Endometrial microvascular endothelial cells (primary cell): ENCODE measurements around the gene UTP25. TPM values are rescaled to one million over a fixed set of nuclear protein-coding genes. Genes with fewer than 3 reads are reported as not detected.

Experiments used
- in situ Hi-C: cut with HindIII; loops from 2 replicates; pipeline ENCODE4 v1.10.0; 2017; ENCODE audit warnings: low sequenced_read_pairs, low pct_unique_long_range_greater_than_20kb; ENCODE audit errors: inconsistent ontology term
- total RNA-seq: library from RNA; depleted of rRNA; stranded (reverse); fragments of >200 nt; gene quantifications from one replicate; pipeline ENCODE4 v1.2.3, GENCODE V29; 2015; ENCODE audit errors: inconsistent ontology term

UTP25 gene
- total RNA-seq, 1 donor from 2014 or later = 7.8 TPM

DNA sequence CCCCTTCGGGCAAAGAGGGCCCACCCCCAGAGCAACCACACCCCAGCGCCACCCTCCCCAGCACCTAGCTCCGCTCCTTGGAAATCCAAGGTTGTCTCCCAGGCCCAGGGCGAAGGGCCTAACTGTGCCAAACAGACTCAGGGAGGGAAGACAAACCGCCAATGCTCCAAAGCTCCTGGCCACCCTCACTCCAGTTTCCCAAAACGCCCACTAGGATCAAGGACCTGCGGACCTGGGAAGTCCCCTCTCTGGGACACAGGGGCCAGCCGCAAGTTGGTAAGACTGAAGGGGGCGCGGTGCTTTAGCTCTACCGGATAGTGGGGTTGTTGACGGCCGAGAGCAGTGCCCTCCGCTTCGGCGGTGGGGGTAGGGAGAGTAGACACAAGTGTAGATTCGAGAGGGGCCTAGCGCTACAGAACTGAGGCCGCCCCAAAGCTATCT is 22.4 kb upstream of the UTP25 start:
- in situ Hi-C loops = no loop called here

GRCh38 chr1:209805875-209806760 is 21.7 kb upstream of the UTP25 start, which contains the start of gene IRF6:
TSS of gene IRF6 (minus strand) at chr1:209806142. CDS start at chr1:209801413, 4,729 bp downstream.
- in situ Hi-C loops = no loop called here

GRCh38 chr1:209807509-209807908 is 20.3 kb upstream of the UTP25 start:
- in situ Hi-C loops = no loop called here

GRCh38 chr1:209808059-209808581 is 19.7 kb upstream of the UTP25 start:
- in situ Hi-C loops = no loop called here

- in situ Hi-C loops = no loop called here
These were observed 18.2 kb upstream of the UTP25 start for GRCh38 chr1:209809611-209810010.

DNA sequence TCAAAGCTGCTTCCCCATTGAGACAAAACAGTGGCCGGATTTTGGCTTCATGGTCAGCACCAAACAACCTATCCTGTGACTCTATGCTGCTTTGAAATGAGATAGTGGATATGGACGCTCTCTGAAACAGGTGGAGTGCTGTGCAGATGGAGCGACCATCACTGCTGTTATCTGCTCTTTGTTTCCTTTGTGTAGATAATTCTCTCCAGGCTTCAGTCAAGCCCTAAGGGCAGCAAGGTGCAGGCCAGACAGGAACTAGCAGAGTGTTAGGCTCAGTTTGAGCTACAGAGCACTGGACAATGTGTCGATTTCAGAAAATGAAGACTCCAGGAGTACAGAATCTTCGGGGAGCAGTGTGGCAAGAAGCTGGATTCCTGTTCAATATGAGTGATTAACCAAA is 17.0 kb upstream of the UTP25 start:
- in situ Hi-C loops = no loop called here

DNA sequence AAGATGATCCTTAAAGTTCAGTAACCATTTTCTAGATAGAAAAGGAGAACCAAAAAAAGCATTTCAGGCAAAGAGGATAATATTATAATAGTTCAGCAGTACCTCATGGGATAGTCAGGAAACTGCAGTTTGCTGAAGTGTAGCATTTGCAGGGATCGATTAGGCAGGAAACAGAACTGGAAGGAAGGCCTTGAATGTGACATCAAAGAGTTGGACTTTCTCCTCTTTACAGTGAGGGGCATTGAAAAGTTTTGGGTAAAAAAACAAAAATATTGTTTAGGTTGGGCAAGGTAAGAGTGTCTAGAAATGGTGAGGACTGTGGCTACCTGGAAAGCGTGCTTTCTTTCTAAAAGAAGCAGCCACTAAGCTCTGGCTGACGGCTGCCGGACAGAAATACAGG is 13.9 kb upstream of the UTP25 start:
- in situ Hi-C loops = no loop called here

DNA sequence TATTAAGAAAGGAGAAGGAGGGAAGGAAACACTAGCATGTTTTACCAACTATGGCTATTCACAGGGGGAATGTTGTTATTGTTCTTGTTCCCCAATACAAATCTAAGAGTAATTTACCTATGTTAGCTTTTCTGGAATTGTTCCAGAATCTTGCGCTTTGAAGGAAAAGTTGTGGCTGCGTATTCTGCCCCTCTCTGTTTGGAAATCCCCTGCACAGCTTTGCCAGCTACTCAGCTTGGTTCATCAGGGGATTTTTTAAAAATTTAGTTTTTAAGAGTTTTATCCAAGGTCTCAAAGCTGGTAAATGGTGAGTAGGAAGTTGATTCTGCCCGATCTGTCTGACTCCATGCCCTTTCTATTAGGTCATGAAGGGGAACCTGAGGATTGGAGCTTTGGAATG is 12.3 kb upstream of the UTP25 start:
- in situ Hi-C loops = no loop called here

- in situ Hi-C loops = no loop called here
These were observed 11.8 kb upstream of the UTP25 start for GRCh38 chr1:209815931-209816341.

- in situ Hi-C loops = no loop called here
These were observed 10.8 kb upstream of the UTP25 start for GRCh38 chr1:209816923-209817322.

DNA sequence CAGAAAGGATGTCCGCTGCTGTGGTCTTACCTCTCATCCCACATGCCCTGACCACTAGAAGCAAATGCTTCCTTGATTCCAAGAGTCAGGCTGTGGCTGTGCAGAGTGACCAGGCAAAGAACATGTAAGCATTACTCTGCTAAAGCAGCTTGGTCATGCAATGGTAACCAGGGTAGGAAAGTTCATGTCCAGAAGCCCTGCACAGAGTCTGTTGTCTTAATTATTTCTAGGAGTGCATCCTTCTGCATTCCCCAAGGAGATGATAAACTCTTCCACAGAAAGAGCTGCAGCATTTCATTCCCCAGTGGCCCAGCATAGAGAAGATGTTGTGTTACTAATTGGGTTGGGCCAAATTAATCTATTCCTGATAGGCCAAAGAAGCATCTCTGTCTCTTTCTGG is 10.1 kb upstream of the UTP25 start:
- in situ Hi-C loops = no loop called here

GRCh38 chr1:209819058-209819457 is 8.7 kb upstream of the UTP25 start:
- in situ Hi-C loops = no loop called here

GRCh38 chr1:209820986-209821385 is 6.8 kb upstream of the UTP25 start:
- in situ Hi-C loops = no loop called here

GRCh38 chr1:209822706-209823105 is 5.1 kb upstream of the UTP25 start:
- in situ Hi-C loops = no loop called here

DNA sequence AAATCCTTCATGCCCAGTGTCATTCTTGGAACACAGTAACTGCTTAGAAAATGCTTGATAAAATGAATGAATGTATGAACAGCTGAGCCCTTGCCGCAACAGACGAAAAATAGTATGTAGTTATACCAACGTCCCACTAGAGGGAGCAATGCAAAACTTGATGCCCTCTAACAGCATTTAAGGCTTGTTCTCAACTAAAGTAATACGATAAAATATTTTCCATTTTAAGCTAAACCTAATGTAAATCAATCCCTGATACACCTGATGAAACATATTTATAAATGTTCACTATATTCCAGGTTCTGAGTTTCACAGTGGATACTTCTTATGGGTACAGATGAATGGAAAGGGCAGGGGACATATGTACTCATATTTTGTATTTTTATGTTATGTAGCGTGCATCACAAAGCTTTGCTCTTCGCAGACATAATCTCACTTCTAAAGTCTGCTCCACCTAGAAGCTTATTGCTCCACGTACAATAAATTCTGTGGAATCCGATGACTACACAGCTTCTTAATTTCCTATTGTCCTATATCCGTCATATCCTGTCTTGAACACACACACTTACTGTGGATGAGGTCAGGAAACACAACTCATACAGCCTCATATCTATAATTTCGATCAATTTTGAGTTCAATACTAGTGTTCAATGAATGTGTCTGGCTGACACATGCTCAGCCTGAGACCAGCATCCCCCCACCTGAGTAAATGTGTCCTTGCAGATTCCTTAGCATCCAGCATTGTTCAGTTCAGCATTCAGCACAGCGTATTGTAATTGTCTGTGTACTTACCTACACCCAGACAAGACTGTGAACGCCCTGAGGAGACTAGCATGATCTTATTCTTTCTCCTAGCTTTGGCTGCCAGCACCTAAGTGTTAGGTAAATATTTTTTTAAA is 4.4 kb upstream of the UTP25 start:
- in situ Hi-C loops = no loop called here

DNA sequence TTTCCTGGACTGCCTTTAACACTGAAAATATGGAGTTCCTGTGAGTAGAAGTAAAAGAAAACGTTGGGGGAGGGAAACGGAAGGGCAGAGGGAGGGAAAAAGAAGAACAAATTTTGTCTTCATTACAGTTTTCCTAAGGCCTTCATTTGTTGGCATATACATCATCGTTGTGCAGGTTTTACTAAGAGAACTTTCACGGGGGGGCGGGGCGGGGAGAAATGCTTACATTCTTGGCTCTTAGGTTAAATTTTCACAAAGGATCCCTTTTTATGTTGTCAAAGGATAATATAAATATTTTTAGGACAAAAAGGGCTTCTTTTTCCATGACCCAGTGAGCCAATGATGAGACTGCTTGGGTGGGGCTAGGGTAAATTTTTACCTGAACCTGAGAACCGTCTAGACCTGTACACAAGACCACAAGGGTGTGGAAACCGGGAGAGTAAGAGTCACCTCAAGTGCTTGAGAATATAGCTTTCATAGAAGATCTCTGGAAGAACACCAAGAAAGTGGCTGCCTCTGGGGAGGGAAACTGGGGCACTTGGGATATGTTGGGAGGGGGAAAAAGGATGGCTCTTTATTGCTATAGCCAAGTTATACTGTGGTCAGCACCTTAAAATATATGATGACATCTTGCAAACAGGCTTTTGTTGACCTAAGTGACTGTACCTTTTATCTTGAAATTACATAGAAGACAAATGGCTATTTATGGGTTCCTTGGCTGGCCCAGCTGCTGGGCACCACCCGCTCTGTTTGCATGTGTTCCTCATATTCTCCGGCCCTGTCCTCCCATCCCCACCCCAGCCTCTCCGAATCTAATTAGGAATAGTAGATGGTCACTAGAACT is 2.0 kb upstream of the UTP25 start:
- in situ Hi-C loops = loop anchor here (25.0 kb wide), 2 partner anchors 411 to 1436 kb away; partner anchors contain the start of genes RCOR3 and SERTAD4

DNA sequence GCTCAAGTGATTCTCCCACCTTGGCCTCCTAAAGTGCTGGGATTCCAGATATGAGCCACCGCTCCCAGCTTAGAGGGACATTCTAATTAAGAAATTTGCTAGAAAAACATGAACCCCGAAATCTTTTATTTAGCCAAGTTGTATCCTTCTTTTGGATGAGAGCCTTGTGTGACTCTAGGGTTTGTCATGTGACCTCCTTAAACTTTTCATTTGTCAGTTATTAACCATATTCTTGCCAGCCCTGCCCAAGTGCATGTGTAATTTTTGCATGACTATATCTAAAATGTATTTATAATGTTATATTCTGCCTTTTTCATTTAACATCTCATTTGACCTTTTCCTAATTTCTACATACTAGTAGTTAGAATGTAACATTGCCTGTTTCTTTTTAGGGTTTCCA is 1.9 kb downstream of the UTP25 start:
- in situ Hi-C loops = loop anchor here (25.0 kb wide), 2 partner anchors 408 to 1433 kb away; partner anchors contain the start of genes RCOR3 and SERTAD4

- in situ Hi-C loops = loop anchor here (25.0 kb wide), 2 partner anchors 407 to 1432 kb away; partner anchors contain the start of genes RCOR3 and SERTAD4
These were observed 3.0 kb downstream of the UTP25 start for GRCh38 chr1:209830722-209831121.
